ENCODE data around the gene SKIDA1.

Gene SKIDA1

GRCh38 chr10:21536874-21537273 lies 11.4 kb upstream of the SKIDA1 start:
- TF ChIP-seq CTCF (conservative IDR thresholded peaks at IDR 0.05), result no peak
- H3K27ac ChIP-seq, result no peak overlapping the region

- peak overlapping the region; percentile 95 for H3K27ac ChIP-seq
Measured at GRCh38 chr10:21535976-21536375, 10.5 kb upstream of the SKIDA1 start.

- TF ChIP-seq CTCF (conservative IDR thresholded peaks at IDR 0.05), result no peak
- peak overlapping the region; percentile 95 for H3K27ac ChIP-seq
Measured at GRCh38 chr10:21535494-21535965, 10.0 kb upstream of the SKIDA1 start.

GRCh38 chr10:21534604-21535493 lies 9.4 kb upstream of the SKIDA1 start:
- no peak for TF ChIP-seq CTCF (conservative IDR thresholded peaks at IDR 0.05)
- peak overlapping the region; percentile 95 for H3K27ac ChIP-seq

- peak overlapping the region; percentile 95 for H3K27ac ChIP-seq
Measured at GRCh38 chr10:21534280-21534586, 8.8 kb upstream of the SKIDA1 start.

GRCh38 chr10:21533467-21534279 lies 8.2 kb upstream of the SKIDA1 start, which contains the start of gene MLLT10:
Gene MLLT10 (plus strand): TSS chr10:21534232. CDS start chr10:21534645, 413 bp downstream.
- peak within 1 kb of the TSS; percentile 95 for H3K27ac ChIP-seq
- no peak; the same call in 1 of the 2 replicates for TF ChIP-seq CTCF (conservative IDR thresholded peaks at IDR 0.05)

More at GRCh38 chr10:21534280-21534586, 8.8 kb upstream of the SKIDA1 start:
- no peak for TF ChIP-seq CTCF (conservative IDR thresholded peaks at IDR 0.05)

GRCh38 chr10:21532694-21533466 lies 7.4 kb upstream of the SKIDA1 start:
- peak overlapping the region; percentile 95 for H3K27ac ChIP-seq
- no peak for TF ChIP-seq CTCF (conservative IDR thresholded peaks at IDR 0.05)

All from VCaP (cell line).